GM19455 (cell line): ENCODE data around the gene SKAP1.

ENCODE experiments used
- ATAC-seq: cut with Tn5 transposase; IDR thresholded peaks from one replicate; pipeline ENCODE4 v1.9.1; 2021; ENCODE audit not compliant: unreplicated experiment

Gene SKAP1

DNA sequence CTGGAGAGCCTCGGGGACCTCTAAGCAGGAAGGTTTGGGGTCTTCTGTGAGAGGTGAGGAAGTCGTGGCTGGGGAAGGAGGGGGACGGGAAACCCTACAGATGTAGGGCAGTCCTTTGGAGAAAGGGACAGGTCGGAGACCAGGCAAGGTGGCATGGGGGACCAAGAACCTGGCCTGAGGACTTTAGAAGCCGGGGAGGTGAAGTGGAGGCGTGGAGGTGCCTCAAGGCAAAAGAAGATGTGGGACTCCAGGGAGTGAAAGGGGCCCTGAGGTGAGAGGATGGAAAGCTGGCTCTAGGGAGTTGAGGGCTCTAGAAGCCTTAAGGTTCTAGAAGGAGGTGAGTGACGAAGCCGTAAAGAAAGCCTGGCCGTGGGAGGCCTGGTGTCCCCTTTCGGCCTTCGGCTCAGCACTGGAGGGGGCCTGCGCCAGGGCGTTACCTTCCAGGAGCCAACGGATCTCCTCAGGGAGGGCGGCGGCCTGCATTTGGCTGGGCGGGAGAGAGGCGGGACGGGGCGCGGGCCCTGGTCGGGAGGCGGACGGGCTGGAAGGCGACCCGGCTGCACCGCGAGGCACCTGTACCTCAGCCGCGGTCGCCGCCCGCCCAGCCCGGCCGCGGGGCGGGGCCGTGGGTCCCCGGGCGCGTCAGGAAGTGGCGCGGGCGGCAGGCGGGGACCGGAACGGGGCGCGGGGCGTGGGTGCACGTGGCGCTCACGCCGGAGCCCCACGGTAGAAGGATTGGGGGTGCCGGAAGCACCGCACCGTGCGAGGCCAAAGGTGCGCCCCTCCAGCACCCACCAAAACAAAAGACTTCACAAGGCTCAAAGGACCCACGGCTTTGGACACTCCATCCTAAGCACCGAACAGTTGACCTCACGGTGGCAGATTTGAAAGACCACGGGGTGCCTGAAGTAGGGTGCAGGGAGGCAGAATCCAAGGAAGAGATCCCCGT is at the start of gene SKAP1:
TSS of gene SKAP1 (minus strand) at position 577 of the 949 bp plus-strand sequence.
- no peak for ATAC-seq

- no peak for ATAC-seq
Measured at GRCh38 chr17:48479014-48479402, 49.0 kb upstream of the SKAP1 start.

- peak; percentile 64 for ATAC-seq
Measured at GRCh38 chr17:48478224-48479013, 48.4 kb upstream of the SKAP1 start.

- ATAC-seq, result no peak
Measured at GRCh38 chr17:48477221-48477620, 47.2 kb upstream of the SKAP1 start.

GRCh38 chr17:48472411-48473281 is 42.6 kb upstream of the SKAP1 start:
- no peak for ATAC-seq

GRCh38 chr17:48471817-48472410 is 41.9 kb upstream of the SKAP1 start:
- no peak for ATAC-seq

DNA sequence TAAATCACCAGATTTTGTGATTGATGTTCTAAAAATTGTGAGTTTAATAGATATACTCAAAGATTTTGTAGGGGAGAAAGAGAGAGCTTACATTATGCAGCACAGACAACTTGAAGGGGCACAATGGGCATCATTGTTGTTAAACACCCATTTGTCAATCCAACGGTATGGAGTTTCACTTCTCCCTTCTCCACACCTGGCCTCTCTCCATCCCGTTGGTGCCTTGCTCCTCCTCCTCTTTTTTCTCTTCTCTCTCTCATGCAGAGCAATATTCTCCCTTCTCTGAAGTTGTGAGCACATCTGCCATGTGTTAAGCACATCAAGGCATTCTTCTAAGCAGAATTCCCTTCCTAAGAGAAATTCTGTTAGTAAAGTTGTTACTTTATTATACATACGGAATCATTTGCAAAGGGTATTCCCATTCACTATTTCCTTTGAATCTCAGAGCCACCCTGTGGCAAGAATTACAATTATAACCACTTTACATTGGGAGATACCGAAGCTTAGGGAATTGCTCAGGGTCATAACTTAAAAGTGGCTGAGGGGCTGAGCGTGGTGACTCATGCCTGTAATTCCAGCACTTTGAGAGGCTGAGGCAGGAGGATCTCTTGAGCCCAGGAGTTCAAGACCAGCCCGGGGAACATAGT is 40.5 kb upstream of the SKAP1 start:
- no peak for ATAC-seq

DNA sequence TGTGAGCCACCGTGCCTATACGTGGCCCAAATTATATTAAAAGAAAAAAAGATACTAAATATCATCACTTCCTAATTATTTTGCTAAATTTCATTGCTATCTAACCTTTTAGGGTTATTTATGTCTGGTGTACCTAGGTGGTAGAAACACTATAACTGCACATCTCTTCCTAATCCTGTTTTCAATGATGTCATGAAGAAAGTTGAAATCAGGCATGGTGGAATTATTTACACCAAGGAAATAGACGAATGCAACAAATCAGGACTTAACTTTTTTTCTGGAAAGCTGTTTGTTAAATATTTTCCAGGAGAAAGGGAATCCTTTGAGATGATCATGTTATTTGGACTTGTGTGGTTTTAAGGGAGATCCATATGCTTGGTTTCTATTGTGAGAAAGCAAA is 39.2 kb upstream of the SKAP1 start:
- ATAC-seq, result no peak

DNA sequence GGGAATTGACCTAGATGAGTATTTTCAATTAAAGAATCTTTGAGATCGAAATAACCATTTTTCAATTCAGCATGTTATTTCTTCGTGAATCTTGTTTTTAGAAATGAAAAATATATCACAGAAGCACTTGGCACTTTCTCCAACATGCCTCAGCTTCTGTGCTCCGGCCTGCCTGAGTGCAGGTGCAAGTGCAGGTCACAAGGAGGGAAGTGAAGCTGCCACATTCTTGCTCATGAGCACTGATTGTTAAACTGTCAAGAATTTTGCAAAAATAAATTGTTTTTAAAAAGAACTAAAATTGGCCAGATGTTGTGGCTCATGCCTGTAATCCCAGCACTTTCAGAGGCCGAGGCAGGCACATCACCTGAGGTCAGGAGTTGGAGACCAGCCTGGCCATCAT is 38.3 kb upstream of the SKAP1 start:
- ATAC-seq, result no peak

- ATAC-seq, result no peak
Measured at GRCh38 chr17:48465884-48466283, 35.9 kb upstream of the SKAP1 start.

DNA sequence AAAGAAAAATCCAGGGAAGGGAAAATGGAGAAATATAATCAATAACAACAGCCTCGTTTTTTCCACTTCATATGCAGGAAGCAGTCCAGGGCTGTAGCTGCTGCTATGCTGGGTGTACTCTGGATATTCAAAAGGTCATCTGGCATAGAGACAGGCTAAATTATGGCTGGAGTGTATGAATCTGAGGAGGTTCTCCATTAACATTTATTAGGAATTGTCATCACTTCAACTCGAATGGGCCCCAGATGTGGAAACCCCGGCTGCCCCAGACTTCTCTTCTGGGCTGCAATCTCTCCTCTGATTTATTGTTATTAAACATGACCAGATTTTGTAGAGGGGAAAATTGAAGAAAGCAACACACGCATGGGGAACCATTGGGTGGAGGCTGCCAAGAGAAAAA is 33.5 kb upstream of the SKAP1 start:
- ATAC-seq, result no peak

DNA sequence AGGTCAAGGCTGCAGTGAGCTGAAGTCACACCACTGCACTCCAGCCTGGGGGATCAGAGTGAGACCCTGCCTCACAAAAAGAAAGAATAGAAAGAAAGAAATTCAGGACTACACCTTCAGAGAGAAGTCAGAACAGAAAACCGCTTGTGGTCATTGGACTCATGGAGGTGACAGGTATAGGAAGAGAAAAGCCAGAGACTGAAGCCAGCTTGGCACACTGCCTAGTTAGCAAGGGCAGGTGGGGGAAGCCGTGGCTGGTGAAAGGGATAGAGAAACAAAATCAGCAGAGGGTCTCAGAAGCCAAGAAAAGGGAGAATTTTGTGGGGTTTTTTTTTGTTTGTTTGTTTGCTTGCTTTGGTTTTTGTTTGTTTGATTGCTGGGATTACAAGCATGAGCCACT is 32.9 kb upstream of the SKAP1 start:
- ATAC-seq, result no peak

GRCh38 chr17:48460052-48460451 is 30.0 kb upstream of the SKAP1 start:
- no peak for ATAC-seq

GRCh38 chr17:48459070-48459844 is 29.2 kb upstream of the SKAP1 start:
- no peak for ATAC-seq

DNA sequence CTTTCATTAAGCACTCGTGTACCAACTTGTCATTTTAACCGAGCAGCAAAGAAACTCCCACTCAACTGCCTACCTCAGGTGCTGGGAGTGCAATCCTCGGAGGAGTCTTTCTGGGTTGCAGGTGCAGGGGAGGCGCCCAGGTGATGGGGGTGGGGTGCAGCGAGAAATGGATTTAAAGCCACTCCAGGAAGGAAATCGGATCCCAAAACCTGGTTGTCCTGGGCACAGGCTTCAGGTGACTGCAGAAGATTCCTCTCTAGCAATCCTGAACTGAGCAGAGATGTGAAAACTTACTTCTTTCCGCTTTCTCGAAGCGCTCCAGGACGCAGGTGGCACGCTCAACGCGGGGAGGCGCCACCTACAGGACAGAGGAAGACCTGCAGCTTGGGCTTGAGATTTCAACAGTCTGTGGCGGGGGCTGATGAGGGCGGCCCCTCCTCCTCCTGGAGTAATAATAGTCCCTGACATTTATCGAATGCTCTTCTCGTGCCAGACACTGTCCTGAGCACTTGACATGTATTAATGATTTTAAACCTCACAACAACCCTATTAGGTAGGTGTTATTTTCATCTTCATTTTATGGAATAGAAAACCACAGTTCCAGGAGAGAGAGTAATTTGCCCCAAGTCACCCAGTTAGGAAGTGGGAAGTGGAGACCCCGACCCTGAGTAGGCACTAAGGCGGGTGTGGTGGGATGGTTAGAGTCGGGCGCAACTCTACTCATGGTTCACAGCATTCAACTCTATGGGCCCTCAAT is 27.2 kb upstream of the SKAP1 start:
- no peak for ATAC-seq

- ATAC-seq, result no peak
Measured at GRCh38 chr17:48456589-48456988, 26.6 kb upstream of the SKAP1 start.

DNA sequence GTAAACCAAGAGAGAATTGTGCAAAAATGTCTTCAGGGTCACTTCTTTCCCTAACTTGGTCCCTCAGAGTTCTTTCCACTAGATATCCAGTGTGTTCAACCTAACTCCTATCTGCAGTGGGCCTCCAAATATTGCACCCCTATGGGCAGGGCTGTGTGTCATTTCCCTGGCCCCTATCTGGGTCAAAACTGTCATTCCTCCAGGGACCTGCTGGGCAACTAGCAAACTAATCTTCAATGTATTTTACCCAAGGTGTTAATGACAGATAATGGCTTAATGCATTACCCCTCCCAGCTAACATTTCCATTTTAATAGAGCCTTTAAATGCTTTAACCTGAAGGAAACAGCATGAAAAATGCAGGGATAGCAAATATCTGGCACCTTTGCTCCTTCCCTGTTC is 25.8 kb upstream of the SKAP1 start:
- no peak for ATAC-seq

GRCh38 chr17:48453447-48453846 is 23.4 kb upstream of the SKAP1 start:
- ATAC-seq, result no peak

- no peak for ATAC-seq
Measured at GRCh38 chr17:48451489-48451888, 21.5 kb upstream of the SKAP1 start.
